Colonic mucosa (tissue), 4 donors: Measurements from ENCODE around the gene HTR6. TPM values are rescaled to one million over a fixed set of nuclear protein-coding genes. Genes with fewer than 3 reads are reported as not detected.

Experiments used
- DNase-seq: peaks from one replicate; pipeline ENCODE4 v3.0.0-alpha.2; 2020
- H3K27ac ChIP-seq: fragments of 200-600 bp; one replicate; pipeline ENCODE4 v1.8.0; 2021
- H3K27me3 ChIP-seq: fragments of 200-600 bp; one replicate; pipeline ENCODE4 v1.8.0; 2021
- H3K36me3 ChIP-seq: fragments of 200-600 bp; one replicate; pipeline ENCODE4 v1.8.0; 2021
- H3K4me1 ChIP-seq: fragments of 200-600 bp; one replicate; pipeline ENCODE4 v1.8.0; 2021; ENCODE audit warnings: mild to moderate bottlenecking
- H3K4me3 ChIP-seq: fragments of 200-600 bp; one replicate; pipeline ENCODE4 v1.8.0; 2021
- H3K9ac ChIP-seq, 2 donors: one replicate each; pipeline ENCODE4 v1.7.0; 2013; ENCODE audit warnings: control low read depth in 2 of 2, low read depth in 2 of 2, low read length in 2 of 2
- H3K9me3 ChIP-seq: fragments of 200-600 bp; one replicate; pipeline ENCODE4 v1.8.0; 2021
- intact Hi-C: fragments of 100-400 bp; cut with DNase I; formaldehyde crosslinking; loops from one replicate; pipeline ENCODE4 v1.14.1; 2022
- total RNA-seq, 2 donors: library from RNA; stranded (reverse); fragmentation: NEBNext Ultra II Directional in 1 of 2; extraction: Animal tissue kit (Norgen Biotek cat#: 25700) in 1 of 2; gene quantifications; one replicate each; pipeline ENCODE4 v1.2.1, GENCODE V29; 2021
- TF ChIP-seq, protein P1 (sequence below): fragments of 200-600 bp; IDR thresholded peaks from one replicate; pipeline ENCODE4 v1.8.0; 2022; ENCODE audit warnings: antibody characterized with exemption, mild to moderate bottlenecking
- donor health status: healthy.
- donor health status: DM: no; HTN: no; CAD: no.
- donor health status: DM: no; HTN: no; CAD: no.

Gene HTR6
- total RNA-seq, 2 donors from 2014 or later: not detected

DNA sequence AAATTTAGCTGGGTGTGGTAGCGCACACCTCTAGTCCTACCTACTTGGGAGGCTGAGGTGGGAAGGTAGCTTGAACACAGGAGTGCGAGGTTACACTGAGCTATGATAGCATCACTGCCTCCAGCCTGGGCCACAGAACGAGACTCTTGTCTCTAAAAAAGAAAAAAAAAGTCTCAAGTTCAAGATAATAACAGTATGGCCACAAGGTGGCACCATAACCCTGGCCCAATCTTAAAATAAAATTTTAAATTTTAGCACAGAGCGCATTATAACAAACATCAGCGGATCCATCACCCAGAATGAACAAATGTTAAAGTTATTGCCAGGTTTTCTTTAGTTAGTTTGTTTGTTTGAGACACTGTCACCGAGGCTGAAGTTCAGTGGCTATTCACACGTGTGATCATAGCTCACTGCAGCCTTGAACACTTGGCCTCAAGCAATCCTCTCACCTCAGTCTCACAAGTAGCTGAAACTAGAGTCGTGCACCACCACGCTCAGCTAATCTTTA is 2.9 kb upstream of the HTR6 start:
- peaks cover 27% of the 10 kb centered on the region for H3K27me3 ChIP-seq
- no peak for DNase-seq
- no peak overlapping the region for H3K9ac ChIP-seq
- H3K4me1 ChIP-seq: no peaks in the 10 kb centered on the region
- no peaks in the 10 kb centered on the region for H3K9me3 ChIP-seq
- H3K27ac ChIP-seq: no peak overlapping the region
- no peaks in the 10 kb centered on the region for H3K36me3 ChIP-seq
- TF ChIP-seq, protein P1, sequence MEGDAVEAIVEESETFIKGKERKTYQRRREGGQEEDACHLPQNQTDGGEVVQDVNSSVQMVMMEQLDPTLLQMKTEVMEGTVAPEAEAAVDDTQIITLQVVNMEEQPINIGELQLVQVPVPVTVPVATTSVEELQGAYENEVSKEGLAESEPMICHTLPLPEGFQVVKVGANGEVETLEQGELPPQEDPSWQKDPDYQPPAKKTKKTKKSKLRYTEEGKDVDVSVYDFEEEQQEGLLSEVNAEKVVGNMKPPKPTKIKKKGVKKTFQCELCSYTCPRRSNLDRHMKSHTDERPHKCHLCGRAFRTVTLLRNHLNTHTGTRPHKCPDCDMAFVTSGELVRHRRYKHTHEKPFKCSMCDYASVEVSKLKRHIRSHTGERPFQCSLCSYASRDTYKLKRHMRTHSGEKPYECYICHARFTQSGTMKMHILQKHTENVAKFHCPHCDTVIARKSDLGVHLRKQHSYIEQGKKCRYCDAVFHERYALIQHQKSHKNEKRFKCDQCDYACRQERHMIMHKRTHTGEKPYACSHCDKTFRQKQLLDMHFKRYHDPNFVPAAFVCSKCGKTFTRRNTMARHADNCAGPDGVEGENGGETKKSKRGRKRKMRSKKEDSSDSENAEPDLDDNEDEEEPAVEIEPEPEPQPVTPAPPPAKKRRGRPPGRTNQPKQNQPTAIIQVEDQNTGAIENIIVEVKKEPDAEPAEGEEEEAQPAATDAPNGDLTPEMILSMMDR: peak; percentile 52
- no peak overlapping the region for H3K4me3 ChIP-seq
- intact Hi-C loops: no loop called here

DNA sequence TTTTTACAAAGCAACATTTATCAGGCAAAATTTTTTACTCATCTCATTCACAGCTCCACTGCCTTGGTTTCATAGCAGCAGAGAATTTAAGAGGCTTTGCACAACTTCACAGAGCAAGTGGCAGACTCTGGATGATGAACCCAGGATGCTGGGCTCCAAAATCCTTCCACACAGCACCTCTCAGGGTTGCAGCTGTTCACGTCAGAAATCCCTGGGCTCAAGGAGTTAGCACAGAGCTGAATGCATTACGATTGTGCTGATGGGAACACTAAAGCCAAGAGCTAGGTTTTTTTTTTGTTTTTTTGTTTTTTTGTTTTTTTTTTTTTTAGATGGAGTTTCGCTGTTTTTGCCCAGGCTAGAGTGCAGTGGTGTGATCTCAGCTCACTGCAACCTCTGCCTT is 2.4 kb upstream of the HTR6 start:
- no peaks in the 10 kb centered on the region for H3K36me3 ChIP-seq
- H3K4me3 ChIP-seq: no peak overlapping the region
- H3K9me3 ChIP-seq: no peaks in the 10 kb centered on the region
- no peaks in the 10 kb centered on the region for H3K4me1 ChIP-seq
- TF ChIP-seq, protein P1: no peak
- DNase-seq: no peak
- peaks cover 27% of the 10 kb centered on the region for H3K27me3 ChIP-seq
- H3K9ac ChIP-seq: no peak overlapping the region
- intact Hi-C loops: no loop called here
- no peak overlapping the region for H3K27ac ChIP-seq

DNA sequence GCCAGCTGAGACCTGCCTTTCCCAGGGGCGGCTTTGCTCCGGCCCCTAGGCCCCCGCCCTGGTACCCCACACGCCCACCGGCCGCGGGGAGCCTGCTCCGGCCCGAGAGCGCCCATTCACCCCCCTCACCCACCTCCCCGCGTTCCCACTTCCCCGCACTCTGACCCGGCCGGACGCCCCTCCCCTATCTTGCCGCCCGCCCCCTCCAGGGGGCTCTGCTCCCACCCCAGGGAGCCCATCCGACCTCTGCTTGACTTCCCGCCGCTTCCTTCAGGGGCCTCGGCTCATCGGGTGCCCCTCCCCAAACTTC is 466 bp downstream of the HTR6 start:
- H3K4me3 ChIP-seq: peak overlapping the region; percentile 19
- no peaks in the 10 kb centered on the region for H3K9me3 ChIP-seq
- TF ChIP-seq, protein P1: no peak
- intact Hi-C loops: no loop called here
- no peaks in the 10 kb centered on the region for H3K36me3 ChIP-seq
- no peaks in the 10 kb centered on the region for H3K4me1 ChIP-seq
- H3K27me3 ChIP-seq: peaks cover 27% of the 10 kb centered on the region
- no peak for DNase-seq
- no peak overlapping the region for H3K9ac ChIP-seq
- no peak overlapping the region for H3K27ac ChIP-seq

DNA sequence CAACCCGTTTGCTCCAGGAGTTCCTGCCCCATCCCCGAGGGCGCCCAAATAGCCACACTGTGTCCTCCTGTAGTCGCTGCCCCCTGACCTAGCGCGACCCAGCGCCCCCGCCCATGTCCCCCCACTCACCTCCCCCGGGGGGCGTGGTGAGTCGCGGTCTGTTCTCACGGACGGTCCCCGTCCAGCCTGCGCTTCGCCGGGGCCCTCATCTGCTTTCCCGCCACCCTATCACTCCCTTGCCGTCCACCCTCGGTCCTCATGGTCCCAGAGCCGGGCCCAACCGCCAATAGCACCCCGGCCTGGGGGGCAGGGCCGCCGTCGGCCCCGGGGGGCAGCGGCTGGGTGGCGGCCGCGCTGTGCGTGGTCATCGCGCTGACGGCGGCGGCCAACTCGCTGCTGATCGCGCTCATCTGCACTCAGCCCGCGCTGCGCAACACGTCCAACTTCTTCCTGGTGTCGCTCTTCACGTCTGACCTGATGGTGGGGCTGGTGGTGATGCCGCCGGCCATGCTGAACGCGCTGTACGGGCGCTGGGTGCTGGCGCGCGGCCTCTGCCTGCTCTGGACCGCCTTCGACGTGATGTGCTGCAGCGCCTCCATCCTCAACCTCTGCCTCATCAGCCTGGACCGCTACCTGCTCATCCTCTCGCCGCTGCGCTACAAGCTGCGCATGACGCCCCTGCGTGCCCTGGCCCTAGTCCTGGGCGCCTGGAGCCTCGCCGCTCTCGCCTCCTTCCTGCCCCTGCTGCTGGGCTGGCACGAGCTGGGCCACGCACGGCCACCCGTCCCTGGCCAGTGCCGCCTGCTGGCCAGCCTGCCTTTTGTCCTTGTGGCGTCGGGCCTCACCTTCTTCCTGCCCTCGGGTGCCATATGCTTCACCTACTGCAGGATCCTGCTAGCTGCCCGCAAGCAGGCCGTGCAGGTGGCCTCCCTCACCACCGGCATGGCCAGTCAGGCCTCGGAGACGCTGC is 1.1 kb downstream of the HTR6 start:
- no peak for DNase-seq
- Histone ChIP-seq H3K4me1 (no peaks in the 10 kb centered on the region), H3K27ac (no peak overlapping the region), H3K36me3 (no peaks in the 10 kb centered on the region), H3K4me3 (peak overlapping the region; percentile 19), H3K27me3 (peaks cover 27% of the 10 kb centered on the region), H3K9ac (no peak overlapping the region), H3K9me3 (no peaks in the 10 kb centered on the region)
- TF ChIP-seq, protein P1: no peak
- intact Hi-C loops: no loop called here

DNA sequence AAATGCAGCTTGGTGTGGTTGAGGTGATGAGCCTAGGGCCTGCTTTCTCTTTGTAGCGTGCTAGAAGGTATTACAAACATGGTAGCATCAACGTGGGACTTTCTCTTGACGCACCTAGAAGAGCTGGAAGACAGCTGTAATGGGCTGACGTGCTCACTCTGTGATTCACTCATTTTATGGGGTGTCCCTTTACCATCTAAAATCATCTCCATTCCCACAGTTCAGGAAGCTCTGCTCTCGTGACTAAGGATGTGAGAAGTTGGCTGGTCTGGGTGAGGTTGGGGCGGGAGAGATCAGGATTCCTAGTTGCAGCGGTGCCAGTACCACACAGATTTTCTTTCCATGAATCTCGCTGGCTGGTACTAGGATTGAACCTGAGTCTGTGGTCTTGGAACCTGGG is 4.2 kb downstream of the HTR6 start:
- Histone ChIP-seq H3K36me3 (no peaks in the 10 kb centered on the region), H3K9me3 (no peaks in the 10 kb centered on the region), H3K27me3 (peaks cover 25% of the 10 kb centered on the region), H3K4me3 (no peak overlapping the region), H3K27ac (no peak overlapping the region), H3K9ac (no peak overlapping the region), H3K4me1 (no peaks in the 10 kb centered on the region)
- intact Hi-C loops: no loop called here
- TF ChIP-seq, protein P1: no peak
- no peak for DNase-seq
